ENCODE measurements around the gene PTPRG.

DNA sequence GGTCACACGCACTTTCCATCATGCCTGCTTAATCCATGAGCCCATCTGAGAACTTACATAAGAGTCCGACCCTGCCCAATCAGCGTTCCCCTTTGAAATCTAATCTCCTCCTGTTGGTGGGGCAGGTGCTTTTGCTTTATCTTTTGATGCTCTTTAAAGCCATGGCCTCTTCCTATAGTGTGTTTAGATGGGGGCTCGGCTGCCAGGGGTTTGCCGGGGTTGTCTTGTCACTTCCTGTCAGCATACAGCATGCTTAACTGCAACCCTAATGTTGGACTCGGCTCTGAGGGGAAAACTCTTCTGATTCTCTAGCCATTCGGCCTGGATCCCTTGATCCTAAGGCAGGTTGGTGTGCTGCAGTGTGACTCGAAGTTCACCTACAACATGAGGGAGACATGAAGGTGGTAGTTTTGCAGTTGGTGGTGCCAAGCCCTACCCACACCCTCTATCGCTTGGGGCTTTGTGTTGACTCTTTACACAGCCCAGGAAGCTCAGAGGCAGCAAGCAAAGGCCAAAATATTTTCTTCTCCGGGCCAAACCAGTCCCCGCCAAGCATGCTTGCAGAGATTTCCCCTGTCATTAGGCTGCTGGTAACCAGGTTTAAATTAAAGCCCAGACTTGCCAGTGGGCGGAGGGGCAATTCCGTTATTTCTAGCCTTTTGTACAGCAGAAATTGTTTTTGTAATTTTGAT, 593.2 kb downstream of the PTPRG start:
- TF ChIP-seq CTCF (conservative IDR thresholded peaks at IDR 0.05; ENCODE audit: low read depth, low read length) (no peak), EZH2 (IDR thresholded peaks at IDR 0.05; ENCODE audit: borderline replicate concordance, low read depth, low read length, poor library complexity, severe bottlenecking) (no peak)
